ENCODE data around the gene CTNNBL1.

Gene CTNNBL1

GRCh38 chr20:37864298-37864697, 170.5 kb downstream of the CTNNBL1 start:
- DNase-seq: no peak

GRCh38 chr20:37866051-37866450, 172.2 kb downstream of the CTNNBL1 start:
- DNase-seq: no peak

GRCh38 chr20:37867289-37868195, 173.7 kb downstream of the CTNNBL1 start:
- no peak for DNase-seq

GRCh38 chr20:37868851-37869333, 175.1 kb downstream of the CTNNBL1 start:
- no peak for DNase-seq

GRCh38 chr20:37869334-37869861, 175.6 kb downstream of the CTNNBL1 start:
- DNase-seq: no peak

GRCh38 chr20:37870294-37870693, 176.5 kb downstream of the CTNNBL1 start:
- no peak for DNase-seq

- no peak for DNase-seq
Observed at GRCh38 chr20:37871751-37872150, 177.9 kb downstream of the CTNNBL1 start.

- DNase-seq: no peak
Observed at GRCh38 chr20:37872161-37872560, 178.3 kb downstream of the CTNNBL1 start.

- no peak for DNase-seq
Observed at GRCh38 chr20:37873884-37874283, 180.1 kb downstream of the CTNNBL1 start.

GRCh38 chr20:37875460-37876175, 181.8 kb downstream of the CTNNBL1 start:
- DNase-seq: no peak

GRCh38 chr20:37876863-37877262, 183.0 kb downstream of the CTNNBL1 start:
- no peak for DNase-seq

- no peak for DNase-seq
Observed at GRCh38 chr20:37877832-37878772, 184.3 kb downstream of the CTNNBL1 start.

- DNase-seq: no peak
Observed at GRCh38 chr20:37878835-37879599, 185.2 kb downstream of the CTNNBL1 start.

GRCh38 chr20:37879843-37880242, 186.0 kb downstream of the CTNNBL1 start:
- no peak for DNase-seq

GRCh38 chr20:37880726-37881591, 187.1 kb downstream of the CTNNBL1 start:
- DNase-seq: no peak

GRCh38 chr20:37881601-37882343, 187.9 kb downstream of the CTNNBL1 start:
- DNase-seq: no peak

- DNase-seq: no peak
Observed at GRCh38 chr20:37882961-37883712, 189.3 kb downstream of the CTNNBL1 start.

GRCh38 chr20:37885042-37885441, 191.2 kb downstream of the CTNNBL1 start:
- no peak for DNase-seq
